ENCODE results near the gene MOB3B. TPM values are rescaled to one million over a fixed set of nuclear protein-coding genes. Genes with fewer than 3 reads are reported as not detected.
"Not testable (repeated sequence)": the region's sequence is repeated elsewhere in the genome, so short reads cannot be mapped to it uniquely, and the experiment has no call there.

Gene MOB3B
- polyA plus RNA-seq, 1 experiment = 0.04 TPM

DNA sequence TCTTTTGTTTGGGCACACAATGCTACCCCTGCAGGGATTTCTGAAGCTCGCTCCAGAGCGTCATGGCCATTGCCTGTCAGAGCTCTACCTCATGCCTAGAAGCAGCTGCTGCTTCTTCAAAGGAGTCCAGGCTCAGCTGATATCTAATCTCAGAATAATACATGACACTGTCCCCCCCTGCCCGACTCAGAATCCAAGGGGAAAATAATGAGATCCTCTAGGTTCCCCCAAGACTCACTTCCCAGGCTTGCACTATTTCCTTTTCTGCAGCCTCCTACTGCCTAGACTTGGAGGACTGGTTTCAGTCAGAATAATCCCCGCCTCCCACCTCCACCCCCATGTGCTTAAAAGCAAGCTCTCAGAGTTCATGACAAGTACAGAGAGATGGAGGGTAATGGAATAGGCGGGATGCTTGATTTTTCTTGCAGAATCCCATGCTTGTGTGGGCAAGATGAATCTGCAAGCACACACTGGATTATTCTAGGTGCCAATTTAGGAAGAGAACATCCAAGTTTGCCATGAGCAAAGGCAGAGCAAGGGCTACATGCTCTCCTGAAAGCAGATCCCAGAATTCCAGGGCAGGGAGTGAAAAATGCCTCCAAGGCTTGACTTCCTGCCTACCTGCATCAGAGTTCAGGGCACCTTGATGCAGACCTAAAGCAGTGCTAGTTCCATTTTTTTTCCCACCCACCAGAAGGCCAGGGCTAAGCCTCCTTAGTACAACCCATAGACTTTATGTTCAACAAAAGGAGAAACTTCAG, 102.9 kb downstream of the MOB3B start:
- no peaks in the 10 kb centered on the region for H3K27me3 ChIP-seq (ENCODE audit: control insufficient read depth, insufficient read depth, low read length)
- no peak for TF ChIP-seq CTCF (IDR thresholded peaks at IDR 0.05; ENCODE audit: insufficient read depth, low read depth, low read length)
- no peak for DNase-seq (ENCODE audit: low read depth)
- POLR2A ChIA-PET = no interaction called here
- no peaks in the 10 kb centered on the region for H3K36me3 ChIP-seq (ENCODE audit: control insufficient read depth, insufficient read depth, low read length)
- H3K4me3 ChIP-seq (ENCODE audit: low read depth, low read length) = no peak overlapping the region
- CTCF ChIA-PET = no interaction called here

DNA sequence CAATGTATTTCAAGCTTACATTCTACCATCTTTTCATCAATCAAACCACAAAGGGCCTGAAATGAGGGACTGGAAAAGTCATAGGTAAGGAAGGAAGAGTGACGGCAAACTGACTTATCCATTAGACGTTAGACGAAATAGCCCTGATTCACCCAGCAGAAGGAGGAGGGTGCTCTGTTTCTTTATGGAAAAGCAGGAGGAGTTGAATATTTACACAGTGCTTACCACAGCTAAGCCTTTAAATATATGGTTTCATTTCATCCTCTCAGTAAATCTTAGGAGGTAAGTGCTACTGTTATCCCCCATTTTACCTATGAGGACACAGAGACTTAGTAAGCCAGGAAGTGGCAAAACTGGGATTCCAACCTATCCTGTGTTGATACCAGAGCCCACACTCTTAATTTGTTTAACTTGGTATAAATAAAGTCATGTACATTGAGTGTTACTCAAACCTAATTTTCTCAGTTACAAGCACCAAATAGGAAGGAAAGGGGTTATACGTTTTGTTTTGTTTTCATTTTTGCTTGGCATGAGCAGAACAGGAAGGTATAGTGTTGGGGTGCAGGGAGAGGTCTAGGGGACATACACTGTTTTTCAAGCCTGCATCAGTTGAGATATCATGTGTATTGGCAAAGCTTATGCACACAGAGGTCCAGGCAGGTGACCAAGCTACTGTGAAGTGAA, 103.6 kb downstream of the MOB3B start:
- ChIA-PET POLR2A (no interaction called here), CTCF (no interaction called here)
- no peak for DNase-seq (ENCODE audit: low read depth)
- Histone ChIP-seq H3K27me3 (ENCODE audit: control insufficient read depth, insufficient read depth, low read length) (no peaks in the 10 kb centered on the region), H3K4me3 (ENCODE audit: low read depth, low read length) (no peak overlapping the region), H3K36me3 (ENCODE audit: control insufficient read depth, insufficient read depth, low read length) (no peaks in the 10 kb centered on the region)
- TF ChIP-seq CTCF (IDR thresholded peaks at IDR 0.05; ENCODE audit: insufficient read depth, low read depth, low read length) = no peak

GRCh38 chr9:27423915-27424710, 105.5 kb downstream of the MOB3B start:
- Histone ChIP-seq H3K4me3 (ENCODE audit: low read depth, low read length) (no peak overlapping the region), H3K36me3 (ENCODE audit: control insufficient read depth, insufficient read depth, low read length) (no peaks in the 10 kb centered on the region), H3K27me3 (ENCODE audit: control insufficient read depth, insufficient read depth, low read length) (no peaks in the 10 kb centered on the region)
- TF ChIP-seq CTCF (IDR thresholded peaks at IDR 0.05; ENCODE audit: insufficient read depth, low read depth, low read length) = no peak
- DNase-seq (ENCODE audit: low read depth) = no peak
- POLR2A ChIA-PET = no interaction called here
- CTCF ChIA-PET = interaction anchor here (0.6 kb wide), 1 partner anchor 9 kb away, joined by 5 read pairs; no protein-coding TSS in a partner anchor

- Histone ChIP-seq H3K27me3 (ENCODE audit: control insufficient read depth, insufficient read depth, low read length) (no peaks in the 10 kb centered on the region), H3K4me3 (ENCODE audit: low read depth, low read length) (no peak overlapping the region), H3K36me3 (ENCODE audit: control insufficient read depth, insufficient read depth, low read length) (no peaks in the 10 kb centered on the region)
- TF ChIP-seq CTCF (IDR thresholded peaks at IDR 0.05; ENCODE audit: insufficient read depth, low read depth, low read length) = no peak
- ChIA-PET POLR2A (no interaction called here), CTCF (no interaction called here)
- no peak for DNase-seq (ENCODE audit: low read depth)
Measured at GRCh38 chr9:27422279-27422834, 107.3 kb downstream of the MOB3B start.

DNA sequence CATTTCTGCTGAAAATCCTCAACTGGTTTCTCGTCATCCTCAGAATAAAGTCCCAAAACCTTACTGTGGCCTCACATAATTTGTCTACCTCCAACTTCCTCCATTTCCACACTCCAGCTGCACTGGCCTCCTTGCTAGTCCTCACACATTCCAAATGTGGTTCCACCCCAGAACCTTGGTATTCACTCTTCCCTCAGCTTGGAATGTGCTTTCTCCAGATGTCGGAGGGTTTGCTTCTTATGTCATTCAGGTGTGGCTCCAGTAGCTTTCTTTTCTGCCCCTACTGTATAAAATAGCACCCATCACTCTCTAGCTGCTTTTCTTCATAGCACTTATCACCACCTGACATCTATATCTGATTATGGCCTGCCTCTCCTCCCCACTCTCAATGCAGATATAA, 108.0 kb downstream of the MOB3B start:
- DNase-seq (ENCODE audit: low read depth) = no peak
- Histone ChIP-seq H3K4me3 (ENCODE audit: low read depth, low read length) (no peak overlapping the region), H3K36me3 (ENCODE audit: control insufficient read depth, insufficient read depth, low read length) (no peaks in the 10 kb centered on the region), H3K27me3 (ENCODE audit: control insufficient read depth, insufficient read depth, low read length) (no peaks in the 10 kb centered on the region)
- ChIA-PET CTCF (interaction anchor here (0.5 kb wide), 1 partner anchor 27 kb away, joined by 3 read pairs; no protein-coding TSS in a partner anchor), POLR2A (no interaction called here)
- no peak for TF ChIP-seq CTCF (IDR thresholded peaks at IDR 0.05; ENCODE audit: insufficient read depth, low read depth, low read length)

DNA sequence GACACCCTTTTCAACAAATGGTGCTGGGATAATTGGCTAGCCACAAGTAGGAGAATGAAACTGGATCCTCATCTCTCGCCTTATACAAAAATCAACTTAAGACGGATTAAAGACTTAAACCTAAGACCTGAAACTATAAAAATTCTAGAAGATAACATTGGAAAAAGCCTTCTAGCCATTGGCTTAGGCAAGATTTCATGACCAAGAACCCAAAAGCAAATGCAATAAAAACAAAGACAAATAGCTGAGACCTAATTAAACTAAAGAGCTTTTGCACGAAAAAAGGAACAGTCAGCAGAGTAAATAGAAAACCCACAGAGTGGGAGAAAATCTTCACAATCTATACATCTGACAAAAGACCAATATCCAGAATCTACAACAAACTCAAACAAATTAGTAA, 110.1 kb downstream of the MOB3B start:
- DNase-seq (ENCODE audit: low read depth); H3K36me3 ChIP-seq (ENCODE audit: control insufficient read depth, insufficient read depth, low read length); CTCF ChIA-PET; H3K4me3 ChIP-seq (ENCODE audit: low read depth, low read length); POLR2A ChIA-PET; H3K27me3 ChIP-seq (ENCODE audit: control insufficient read depth, insufficient read depth, low read length): not testable (repeated sequence)
